GM04503 (cell line): ENCODE results near the gene GTSE1.
A peak's percentile ranks its signal among the peaks of the same experiment; 100 is the strongest.
"Not testable (repeated sequence)": the region's sequence is repeated elsewhere in the genome, so short reads cannot be mapped to it uniquely, and the experiment has no call there.

Experiments
- DNase-seq: peaks from one replicate; pipeline ENCODE4 v3.0.0-alpha.2; 2012; ENCODE audit warnings: low read depth

The GTSE1 gene, protein sequence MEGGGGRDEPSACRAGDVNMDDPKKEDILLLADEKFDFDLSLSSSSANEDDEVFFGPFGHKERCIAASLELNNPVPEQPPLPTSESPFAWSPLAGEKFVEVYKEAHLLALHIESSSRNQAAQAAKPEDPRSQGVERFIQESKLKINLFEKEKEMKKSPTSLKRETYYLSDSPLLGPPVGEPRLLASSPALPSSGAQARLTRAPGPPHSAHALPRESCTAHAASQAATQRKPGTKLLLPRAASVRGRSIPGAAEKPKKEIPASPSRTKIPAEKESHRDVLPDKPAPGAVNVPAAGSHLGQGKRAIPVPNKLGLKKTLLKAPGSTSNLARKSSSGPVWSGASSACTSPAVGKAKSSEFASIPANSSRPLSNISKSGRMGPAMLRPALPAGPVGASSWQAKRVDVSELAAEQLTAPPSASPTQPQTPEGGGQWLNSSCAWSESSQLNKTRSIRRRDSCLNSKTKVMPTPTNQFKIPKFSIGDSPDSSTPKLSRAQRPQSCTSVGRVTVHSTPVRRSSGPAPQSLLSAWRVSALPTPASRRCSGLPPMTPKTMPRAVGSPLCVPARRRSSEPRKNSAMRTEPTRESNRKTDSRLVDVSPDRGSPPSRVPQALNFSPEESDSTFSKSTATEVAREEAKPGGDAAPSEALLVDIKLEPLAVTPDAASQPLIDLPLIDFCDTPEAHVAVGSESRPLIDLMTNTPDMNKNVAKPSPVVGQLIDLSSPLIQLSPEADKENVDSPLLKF

DNA sequence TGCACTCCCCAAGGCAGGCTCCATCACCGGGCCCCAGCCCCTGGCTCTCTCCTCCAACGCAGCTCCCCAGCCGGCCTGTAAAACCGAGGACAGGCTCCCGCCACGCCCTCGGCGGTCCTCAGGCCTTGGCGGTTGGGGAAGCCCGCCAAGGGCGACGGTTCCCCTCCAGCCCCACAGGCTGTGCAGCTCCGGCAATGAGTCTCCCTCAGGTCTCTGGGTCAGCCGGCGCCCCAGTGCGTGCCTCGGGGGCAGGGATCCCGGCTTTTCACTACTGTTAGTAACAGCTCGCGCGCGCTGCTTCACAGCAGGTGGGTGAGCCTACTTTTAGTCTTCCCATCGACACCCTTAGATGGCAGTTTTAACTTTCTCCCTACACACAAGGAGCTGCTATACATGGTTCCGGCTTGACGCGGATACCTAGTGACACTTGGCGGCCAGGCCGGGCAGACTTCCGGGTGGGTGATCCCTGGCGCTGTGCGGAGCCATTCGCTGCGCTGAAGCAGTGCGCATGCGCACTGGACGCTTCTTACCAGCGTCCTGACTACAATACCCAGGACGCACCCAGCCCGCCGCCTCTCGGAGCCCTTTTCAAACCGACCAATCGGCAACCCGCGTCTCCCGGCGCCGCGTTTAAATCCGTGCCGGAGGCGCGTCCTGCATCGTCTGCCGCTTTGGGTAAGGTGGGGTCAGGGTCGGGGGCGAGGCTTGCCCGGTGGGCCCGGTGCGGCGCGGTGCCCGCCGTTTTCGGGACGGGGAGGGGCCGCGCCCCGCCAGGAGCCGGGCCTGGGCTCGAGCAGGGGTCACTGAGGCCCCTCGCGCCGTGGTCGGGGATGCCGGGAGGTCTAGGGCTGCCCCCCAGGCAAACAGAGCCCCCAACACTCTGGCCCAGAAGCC, at the start of gene GTSE1:
Gene GTSE1, plus strand, starts transcription at position 614 of the 894 bp plus-strand sequence. CDS start 531 bp downstream, outside the sequence.
- peak; percentile 75 for DNase-seq

DNA sequence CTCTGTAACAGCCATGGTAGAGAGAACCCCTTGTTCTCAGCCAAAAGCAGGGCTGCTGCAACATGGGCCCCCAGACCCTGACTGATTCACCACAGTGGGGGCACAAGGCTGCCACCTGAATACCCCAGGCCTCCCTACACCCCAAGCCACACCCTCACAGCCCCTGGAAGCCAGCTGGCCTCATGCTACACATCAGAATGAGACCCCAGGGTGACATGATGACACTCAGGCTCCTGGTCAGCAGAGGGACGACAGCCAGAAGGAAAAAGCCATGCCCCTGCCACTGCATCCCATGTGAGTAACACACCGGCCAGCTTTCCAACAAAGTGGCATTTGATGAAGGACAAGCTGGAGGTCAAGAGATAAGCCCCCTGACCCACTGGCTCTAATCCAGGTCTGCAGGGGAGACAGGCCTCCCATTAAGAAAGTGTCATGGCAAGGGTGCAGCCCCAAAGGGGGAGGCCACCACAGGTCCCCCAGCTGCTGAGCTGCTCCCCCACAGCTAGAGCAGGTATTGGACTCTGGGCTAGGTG, 49.2 kb upstream of the GTSE1 start:
- DNase-seq = no peak

DNA sequence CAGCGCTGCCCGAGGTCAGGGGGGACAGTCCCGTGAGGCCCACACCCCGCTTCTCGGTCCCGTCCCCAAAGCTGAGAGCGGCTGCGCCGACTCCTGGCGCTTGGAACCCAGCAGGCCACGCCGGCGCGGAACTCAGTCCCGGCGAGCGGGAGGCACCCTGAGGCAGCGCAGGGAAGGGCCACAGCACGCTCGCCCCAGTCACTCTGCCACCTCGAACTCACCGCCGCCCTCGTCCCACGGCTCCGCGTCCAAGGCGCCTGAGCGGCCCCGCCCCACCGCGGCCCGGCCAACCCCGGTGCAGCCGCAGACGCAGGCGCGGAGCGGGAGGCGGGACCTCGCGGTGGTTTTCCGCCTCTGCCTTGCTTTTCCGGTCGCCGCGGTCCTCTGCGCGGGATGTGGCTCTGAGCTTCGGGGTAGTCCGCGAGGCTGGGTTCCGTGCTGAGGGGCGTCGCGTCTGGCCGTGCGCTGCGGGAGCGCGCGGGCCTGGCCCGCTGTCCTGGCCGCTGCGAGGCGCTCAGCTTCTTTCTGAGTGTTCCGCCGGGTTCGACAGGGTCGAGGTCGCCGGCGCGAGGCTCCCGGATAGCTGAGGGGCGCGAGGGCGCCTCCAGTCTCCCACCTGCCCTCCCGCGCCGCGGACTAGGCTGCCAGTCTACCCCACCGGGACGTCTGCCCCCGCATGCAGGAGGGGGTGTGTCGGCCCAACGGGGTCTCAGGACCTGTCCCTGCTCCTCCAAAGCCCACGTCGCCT, 46.5 kb upstream of the GTSE1 start, which contains the start of gene CDPF1:
Gene CDPF1, minus strand, starts transcription at position 259 of the 748 bp plus-strand sequence. CDS start 2,009 bp downstream, outside the sequence.
- peak; percentile 34 for DNase-seq

DNA sequence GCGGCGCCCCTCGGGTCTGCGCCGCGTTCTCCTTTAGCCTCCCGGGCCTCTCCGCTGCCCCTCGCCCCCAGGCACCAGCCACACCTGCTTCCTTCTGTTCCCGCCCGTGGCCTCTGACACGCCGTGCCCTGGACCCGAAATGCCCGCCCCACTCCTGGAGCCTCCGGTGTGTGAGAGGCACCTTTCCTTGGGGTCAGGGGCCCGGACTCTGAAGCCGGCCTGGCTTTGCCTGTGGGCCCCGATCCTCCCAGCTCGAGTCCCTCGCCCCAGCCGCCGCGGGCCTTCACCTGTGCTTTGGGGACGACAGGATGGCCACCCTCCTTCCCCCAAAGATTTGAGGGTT, 45.9 kb upstream of the GTSE1 start:
- DNase-seq = no peak

DNA sequence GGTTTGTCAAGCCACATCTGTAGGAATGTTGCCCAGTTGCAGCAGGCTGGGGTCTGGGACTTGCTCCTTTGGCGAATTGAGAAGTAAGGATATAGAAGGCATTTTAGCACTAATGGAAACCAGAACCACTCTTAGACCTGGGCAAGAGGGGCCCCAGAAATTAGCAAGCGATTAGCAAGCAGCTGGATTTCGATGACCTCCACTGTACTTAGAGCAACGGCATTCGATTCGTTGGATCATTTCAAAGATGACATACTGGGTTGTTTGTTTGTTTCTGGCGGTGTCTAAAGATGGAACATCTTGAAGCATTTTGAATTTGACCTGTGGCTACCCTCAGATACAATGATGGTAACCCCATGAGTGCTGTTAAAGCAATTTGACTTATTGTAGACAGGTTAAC, 45.4 kb upstream of the GTSE1 start:
- no peak for DNase-seq

DNA sequence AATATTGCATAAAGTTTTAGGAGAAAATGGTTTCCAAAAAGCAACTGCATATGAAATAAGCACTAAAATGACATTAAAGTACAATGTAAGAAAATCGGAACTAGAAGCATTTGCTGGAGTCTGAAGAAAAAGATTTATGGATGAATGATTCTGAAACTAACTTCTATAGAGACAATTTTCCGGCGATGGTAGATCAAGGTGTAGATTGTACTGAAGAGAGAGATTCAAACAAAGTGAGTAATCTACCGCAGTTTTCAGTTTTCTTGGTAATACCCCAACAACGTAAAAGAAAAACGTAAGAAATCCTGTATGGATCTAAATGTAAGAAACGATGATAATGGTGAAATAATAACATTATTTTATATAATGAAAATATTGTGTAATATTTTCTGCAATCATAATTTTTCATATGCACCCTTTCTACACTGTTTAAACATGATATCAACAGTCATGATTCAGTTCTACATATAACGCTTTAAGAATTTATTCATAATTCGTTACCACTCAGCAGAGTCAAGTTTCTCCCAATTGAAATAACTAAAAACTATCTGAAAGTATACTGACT, 44.8 kb upstream of the GTSE1 start:
- no peak for DNase-seq

DNA sequence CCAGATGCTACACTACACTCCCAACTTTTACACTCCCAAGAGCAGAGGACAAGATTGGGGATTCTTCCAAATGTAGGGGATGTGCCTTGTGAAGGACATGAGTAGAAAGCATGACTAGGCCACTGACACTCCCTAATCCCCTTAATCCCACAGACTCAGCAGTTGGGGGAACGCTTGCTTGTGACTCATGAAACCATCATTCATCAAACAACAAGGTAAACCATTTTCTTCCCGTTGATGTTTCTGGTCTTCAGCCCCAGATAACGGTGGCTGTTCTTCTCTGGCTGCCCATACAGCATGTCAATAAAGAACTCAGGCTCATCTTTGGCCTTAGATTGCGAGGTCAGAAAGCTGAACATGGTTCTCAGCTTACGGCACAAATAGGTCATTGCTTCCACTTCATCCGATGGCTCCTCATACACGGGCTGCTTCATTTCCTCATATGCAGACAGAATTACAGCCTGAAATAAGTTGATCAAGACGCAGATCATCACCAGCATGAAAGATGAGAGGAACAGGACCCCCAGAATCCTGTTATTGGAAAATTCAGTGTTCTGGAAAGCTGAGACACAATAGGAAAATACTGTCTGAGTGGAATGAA, 40.2 kb upstream of the GTSE1 start:
- DNase-seq = no peak

DNA sequence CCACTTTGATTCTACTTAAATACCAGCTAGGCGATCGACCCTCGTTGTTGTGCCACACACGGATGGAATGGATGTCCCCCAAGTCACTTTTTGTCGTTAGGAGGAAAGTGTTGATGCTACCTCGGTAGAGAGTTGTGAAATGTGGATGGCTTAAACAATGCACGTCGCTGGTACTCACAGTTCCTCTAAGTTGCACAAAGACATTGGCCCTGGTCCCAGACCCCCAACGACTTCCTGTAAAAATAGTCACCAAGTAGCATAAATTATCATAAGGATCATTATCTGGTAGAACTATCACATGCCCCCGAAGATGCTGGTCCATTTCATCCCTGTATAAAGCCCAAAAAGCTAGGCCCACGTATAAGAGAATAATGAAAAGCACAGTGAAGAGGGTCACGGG, 37.3 kb upstream of the GTSE1 start:
- DNase-seq = no peak

DNA sequence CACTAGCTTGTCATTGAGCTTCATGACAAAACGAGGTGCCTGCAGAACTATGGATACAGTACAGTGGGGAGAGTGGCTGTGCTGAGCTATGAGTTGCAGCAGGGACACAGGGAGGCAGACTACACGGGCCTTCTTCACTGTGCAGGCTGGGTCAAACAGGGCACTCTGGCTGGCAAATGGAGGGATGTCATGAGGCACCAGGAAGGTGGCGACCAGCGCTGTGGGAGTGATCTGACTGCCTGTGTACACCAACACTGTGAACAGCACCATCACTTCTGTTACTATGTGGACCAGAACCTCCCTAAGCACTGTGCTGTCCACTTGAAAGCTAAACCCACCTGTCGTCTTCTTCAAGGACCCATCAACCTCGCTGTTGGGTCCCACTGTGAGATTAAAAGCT, 36.6 kb upstream of the GTSE1 start:
- DNase-seq = no peak

DNA sequence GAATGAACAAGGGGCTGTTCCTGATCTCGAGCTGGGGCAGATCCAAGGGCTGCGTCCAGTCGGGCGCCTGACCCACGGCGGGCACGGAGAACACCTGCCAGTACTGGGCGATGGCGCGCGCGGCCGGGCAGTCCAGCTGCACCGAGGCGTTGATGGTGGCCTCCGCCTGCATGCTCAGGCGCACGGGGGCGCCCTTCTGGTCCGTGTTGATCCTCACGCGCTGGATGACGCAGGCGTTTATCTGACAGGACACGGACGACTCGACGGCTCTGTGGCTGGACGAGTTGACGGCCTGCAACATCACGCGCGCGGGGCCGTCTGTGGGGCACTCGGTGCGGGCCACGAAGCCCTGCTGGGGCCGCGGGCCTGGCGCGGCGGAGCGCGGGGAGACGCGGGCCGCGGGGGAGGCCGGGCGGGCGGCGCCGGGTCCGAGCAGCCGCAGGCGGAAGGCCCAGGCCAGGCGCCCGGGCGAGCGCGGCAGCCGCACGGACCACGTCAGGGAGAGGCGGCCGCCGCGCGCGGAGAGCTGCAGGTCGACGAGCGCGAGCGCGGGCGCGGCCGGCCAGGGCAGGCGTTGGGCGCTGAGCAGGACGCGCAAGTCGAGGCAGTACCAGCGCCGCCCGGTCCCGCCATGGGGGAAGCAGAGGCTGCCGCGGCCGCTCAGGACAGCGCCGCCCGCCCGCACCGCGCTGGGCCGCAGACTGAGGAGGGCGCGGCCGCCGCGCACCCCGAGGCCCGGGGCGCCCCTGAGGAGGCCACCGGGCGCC, 34.0 kb upstream of the GTSE1 start:
- no peak for DNase-seq

DNA sequence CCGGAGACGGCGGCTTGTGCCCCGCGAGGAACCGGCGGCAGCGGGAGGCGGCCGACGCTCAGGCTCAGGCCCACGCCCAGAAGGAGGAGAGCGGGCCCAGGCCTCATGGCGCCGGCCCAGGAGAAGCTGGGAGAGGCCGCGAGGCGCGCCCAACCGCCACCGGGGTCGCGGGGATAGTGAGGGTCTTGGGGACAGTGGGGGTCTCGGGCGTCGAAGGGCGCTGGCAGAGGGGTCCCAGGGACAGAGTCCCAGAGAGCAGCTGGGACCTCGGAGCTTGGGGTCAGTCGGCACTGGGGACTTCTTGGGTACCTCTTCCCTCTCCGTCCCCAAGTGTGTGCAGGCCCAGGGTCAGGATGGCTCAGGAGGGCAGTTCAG, 33.5 kb upstream of the GTSE1 start, which contains the start of gene PKDREJ:
Gene PKDREJ, minus strand, starts transcription at position 128 of the 375 bp plus-strand sequence. Its CDS starts 21 bp downstream, at position 107.
- no peak for DNase-seq

DNA sequence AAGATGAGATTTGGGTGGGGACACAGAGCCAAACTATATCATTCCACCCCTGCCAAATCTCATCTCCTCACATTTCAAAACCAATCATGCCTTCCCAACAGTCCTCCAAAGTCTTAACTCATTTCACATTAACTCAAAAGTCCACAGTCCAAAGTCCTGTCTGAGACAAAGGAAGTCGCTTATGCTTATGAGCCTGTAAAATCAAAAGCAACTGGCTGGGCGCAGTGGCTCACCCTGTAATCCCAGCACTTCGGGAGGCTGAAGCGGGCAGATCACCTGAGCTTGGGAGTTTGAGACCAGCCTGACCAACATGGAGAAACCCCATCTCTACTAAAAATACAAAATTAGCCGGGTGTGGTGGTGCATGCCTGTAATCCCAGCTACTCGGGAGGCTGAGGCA, 32.1 kb upstream of the GTSE1 start:
- DNase-seq = not testable (repeated sequence)

DNA sequence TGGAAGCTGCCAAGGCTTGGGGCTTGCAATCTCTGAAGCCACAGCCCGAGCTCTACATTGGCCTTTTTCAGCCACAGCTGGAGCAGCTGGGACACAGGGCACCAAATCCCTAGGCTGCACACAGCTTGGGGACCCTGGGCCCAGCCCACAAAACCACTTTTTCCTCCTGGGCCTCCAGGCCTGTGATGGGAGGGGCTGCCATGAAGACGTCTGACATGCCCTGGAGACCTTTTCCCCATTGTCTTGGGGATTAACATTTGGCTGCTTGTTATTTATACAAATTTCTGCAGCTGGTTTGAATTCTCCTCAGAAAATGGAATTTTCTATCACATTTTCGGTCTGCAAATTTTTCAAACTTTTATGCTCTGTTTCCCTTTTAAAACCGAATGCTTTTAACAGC, 31.0 kb upstream of the GTSE1 start:
- not testable (repeated sequence) for DNase-seq

DNA sequence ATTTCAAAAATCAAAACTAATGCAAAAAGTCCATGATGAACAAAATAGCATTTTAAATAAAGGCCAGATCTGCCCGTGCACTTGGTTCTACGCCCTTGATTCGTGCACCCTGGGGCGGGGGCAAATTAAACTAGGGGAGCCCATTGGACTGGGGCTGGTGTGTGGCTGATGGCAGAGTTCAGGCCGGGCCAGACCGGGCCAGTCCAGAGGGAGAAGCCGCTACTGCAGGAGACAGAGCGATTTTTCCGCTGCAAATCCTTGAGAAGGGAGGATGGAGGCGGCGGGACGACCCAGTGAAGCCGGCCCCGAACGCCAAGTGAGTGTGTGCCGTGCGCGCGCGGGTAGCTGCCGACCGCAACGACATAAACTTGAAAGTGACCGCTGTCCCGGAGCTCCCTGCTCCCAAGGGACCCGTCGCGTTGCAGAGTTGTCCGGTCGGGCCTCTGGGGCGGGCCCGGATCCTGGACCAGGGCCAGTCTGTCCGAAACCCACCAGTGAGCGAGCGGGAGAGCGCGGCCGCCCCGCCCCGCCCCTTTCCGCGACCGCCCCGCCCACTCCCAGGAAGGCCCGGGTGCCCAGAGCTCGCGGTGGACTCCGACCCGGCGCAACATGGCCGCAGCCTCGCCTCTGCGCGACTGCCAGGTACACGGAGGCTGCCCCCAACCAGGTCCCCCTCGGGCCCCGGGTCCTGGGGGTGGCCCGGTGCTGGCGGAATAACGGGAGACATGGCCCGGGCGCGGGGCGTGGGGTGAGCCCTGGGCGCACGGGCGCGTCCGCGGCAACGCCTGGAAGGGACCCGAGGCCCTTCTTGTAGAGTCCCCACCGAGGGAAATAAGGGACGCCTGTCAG, 29.0 kb upstream of the GTSE1 start, which contains the start of gene TTC38:
Gene TTC38, plus strand, starts transcription at position 578 of the 849 bp plus-strand sequence. Its CDS starts 32 bp downstream, at position 610.
- DNase-seq = peak; percentile 30

DNA sequence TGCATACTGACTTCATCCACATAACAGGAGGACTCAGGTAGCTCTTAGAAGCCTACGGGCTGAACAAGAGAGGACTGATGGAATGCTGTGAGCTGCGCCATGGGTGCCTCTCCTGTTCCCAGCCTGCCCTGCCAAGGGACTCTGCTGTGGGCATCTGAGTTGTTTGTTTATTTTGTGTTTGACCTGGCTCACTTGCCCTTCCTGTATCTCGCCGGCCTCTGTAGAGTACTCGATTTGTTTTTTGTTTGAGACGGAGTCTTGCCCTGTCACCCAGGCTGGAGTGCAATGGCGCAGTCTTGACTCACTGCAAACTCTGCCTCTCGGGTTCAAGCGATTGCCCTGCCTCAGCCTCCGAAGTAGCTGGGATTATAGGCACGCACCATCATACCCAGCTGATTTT, 27.1 kb upstream of the GTSE1 start:
- DNase-seq = no peak

DNA sequence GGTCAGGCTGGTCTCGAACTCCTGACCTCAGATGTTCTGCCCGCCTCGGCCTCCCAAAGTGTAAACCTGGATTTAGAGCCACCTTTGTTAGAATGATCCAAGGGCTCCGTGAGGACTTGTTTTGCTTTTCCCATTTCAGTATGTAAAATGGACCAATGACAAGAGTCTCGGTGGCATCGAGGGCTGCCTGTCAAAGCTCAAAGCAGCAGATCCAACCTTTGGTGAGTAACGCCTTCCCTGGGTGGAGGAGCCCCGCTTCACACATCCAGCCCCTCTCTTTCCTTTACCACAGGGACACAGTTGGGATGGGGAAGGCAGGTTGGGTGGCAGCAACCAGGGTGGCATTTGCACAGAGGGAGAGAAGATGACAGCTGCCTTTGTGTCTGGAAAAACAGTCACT, 24.5 kb upstream of the GTSE1 start:
- DNase-seq = no peak

DNA sequence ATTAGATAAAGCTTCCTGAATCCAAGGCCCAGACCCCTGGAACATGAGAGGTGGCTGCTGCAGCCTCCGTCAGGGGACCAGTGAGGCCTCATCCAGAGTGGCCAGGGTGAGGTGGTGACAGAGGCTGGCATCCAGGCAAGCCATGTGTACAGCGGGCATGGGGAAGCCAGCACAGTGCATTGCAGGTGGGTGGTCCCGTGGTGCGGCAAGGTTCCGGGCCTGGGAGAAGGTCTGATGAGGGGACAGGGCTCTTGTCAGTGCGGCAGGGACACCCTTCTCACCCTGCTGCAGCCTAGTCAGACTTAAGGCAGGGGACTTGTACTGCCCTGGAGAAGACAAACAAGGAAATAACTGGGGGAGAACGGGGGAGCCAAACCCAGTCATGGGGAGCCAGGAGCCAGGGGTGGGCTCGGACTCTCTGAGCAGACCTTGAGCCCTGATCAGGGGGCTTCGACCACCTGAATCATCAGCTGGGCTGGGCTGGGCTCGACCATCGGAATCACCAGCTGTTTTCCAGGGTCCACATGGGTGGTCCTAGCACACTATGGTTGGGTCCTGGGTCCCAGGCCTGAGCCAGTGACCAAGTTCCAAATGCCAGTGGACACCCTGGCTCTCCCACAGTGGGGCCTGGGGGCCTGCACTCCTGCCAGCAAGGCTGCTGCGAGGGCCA, 23.8 kb upstream of the GTSE1 start:
- DNase-seq = no peak
